ENCODE results near the gene TMEM79. TPM values are rescaled to one million over a fixed set of nuclear protein-coding genes. Genes with fewer than 3 reads are reported as not detected.

TMEM79 gene
- total and polyA plus RNA-seq, 2 experiments from 2014 or later, result 0.97 to 1.5 TPM

- TF ChIP-seq ZNF462 (CRISPR knock-in tag; IDR thresholded peaks at IDR 0.05), result no peak
These were observed 30.5 kb upstream of the TMEM79 start (continued) for GRCh38 chr1:156253634-156254033.

DNA sequence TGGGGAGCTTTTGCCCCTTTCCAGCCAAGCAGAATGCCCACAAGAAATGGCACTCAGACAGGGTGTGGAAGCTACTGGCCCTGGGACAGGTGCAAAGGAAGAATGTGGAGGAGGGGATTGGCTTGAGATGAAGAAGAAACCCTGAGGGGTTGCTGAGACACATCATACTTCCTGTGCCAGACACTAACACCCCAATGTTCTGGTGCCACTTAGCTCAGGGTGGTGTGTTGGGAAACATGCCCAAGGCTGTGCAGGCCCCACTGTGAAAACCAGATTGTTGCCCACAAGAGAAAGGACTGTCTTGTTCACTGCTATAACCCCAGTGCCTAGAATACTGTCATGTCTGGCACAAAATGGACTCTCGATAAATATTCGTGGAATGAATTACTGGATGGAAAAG is 26.4 kb upstream of the TMEM79 start:
- Histone ChIP-seq H4K20me1 (replicated peaks; ENCODE audit: insufficient read depth) (peaks cover 3% of the 10 kb centered on the region; the same call in 1 of the 2 replicates), H3K4me1 (ENCODE audit: insufficient read depth) (no peaks in the 10 kb centered on the region), H3K79me2 (replicated peaks; ENCODE audit: insufficient read depth) (no peaks in the 10 kb centered on the region), H3K36me3 (ENCODE audit: insufficient read depth) (peaks cover 57% of the 10 kb centered on the region), H3F3A (replicated peaks; ENCODE audit: low read depth) (peaks cover 3% of the 10 kb centered on the region; the same call in 1 of the 2 replicates), H3K4me3 (no peak overlapping the region), H3K27ac (ENCODE audit: low read depth) (no peak overlapping the region), H3K4me2 (no peak overlapping the region), H2AFZ (no peak overlapping the region), H3K27me3 (ENCODE audit: insufficient read depth) (no peaks in the 10 kb centered on the region), H3K9me2 (ENCODE audit: insufficient read depth) (no peaks in the 10 kb centered on the region)
- Mint-ChIP-seq H3K27ac (no peak overlapping the region), H3K4me3 (no peak overlapping the region), H3K9me3 (no peaks in the 10 kb centered on the region), H3K27me3 (ENCODE audit: insufficient read depth, low read depth, poor library complexity) (peaks cover 7% of the 10 kb centered on the region), H3K4me1 (no peaks in the 10 kb centered on the region), H3K36me3 (ENCODE audit: low read depth) (peaks cover 77% of the 10 kb centered on the region)
- no peak for ATAC-seq
- no peak for DNase-seq (ENCODE audit: low spot score)
- no peak for TF ChIP-seq JUNB (IDR thresholded peaks at IDR 0.05; ENCODE audit: unreplicated experiment)
- TF ChIP-seq ZNF114 (CRISPR knock-in tag; IDR thresholded peaks at IDR 0.05), result no peak
- TF ChIP-seq, protein P1, sequence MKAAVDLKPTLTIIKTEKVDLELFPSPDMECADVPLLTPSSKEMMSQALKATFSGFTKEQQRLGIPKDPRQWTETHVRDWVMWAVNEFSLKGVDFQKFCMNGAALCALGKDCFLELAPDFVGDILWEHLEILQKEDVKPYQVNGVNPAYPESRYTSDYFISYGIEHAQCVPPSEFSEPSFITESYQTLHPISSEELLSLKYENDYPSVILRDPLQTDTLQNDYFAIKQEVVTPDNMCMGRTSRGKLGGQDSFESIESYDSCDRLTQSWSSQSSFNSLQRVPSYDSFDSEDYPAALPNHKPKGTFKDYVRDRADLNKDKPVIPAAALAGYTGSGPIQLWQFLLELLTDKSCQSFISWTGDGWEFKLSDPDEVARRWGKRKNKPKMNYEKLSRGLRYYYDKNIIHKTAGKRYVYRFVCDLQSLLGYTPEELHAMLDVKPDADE (IDR thresholded peaks at IDR 0.05), result no peak
- TF ChIP-seq CREB1 (CRISPR knock-in tag; IDR thresholded peaks at IDR 0.05; ENCODE audit: low read depth), result no peak
- no peak for TF ChIP-seq EZH2phosphoT487 (IDR thresholded peaks at IDR 0.05; ENCODE audit: unreplicated experiment)
- no peak for TF ChIP-seq POLR2AphosphoS5 (IDR thresholded peaks at IDR 0.05; ENCODE audit: low read depth)
- no peak for TF ChIP-seq ZNF331 (CRISPR knock-in tag; IDR thresholded peaks at IDR 0.05; ENCODE audit: low read depth)
- no peak for TF ChIP-seq STAT1 (IDR thresholded peaks at IDR 0.05; ENCODE audit: unreplicated experiment)
- no peak for TF ChIP-seq EZH2 (IDR thresholded peaks at IDR 0.05; ENCODE audit: low read depth, unreplicated experiment)
- TF ChIP-seq NANOG (IDR thresholded peaks at IDR 0.05; ENCODE audit: borderline replicate concordance), result no peak
- TF ChIP-seq, protein P2, sequence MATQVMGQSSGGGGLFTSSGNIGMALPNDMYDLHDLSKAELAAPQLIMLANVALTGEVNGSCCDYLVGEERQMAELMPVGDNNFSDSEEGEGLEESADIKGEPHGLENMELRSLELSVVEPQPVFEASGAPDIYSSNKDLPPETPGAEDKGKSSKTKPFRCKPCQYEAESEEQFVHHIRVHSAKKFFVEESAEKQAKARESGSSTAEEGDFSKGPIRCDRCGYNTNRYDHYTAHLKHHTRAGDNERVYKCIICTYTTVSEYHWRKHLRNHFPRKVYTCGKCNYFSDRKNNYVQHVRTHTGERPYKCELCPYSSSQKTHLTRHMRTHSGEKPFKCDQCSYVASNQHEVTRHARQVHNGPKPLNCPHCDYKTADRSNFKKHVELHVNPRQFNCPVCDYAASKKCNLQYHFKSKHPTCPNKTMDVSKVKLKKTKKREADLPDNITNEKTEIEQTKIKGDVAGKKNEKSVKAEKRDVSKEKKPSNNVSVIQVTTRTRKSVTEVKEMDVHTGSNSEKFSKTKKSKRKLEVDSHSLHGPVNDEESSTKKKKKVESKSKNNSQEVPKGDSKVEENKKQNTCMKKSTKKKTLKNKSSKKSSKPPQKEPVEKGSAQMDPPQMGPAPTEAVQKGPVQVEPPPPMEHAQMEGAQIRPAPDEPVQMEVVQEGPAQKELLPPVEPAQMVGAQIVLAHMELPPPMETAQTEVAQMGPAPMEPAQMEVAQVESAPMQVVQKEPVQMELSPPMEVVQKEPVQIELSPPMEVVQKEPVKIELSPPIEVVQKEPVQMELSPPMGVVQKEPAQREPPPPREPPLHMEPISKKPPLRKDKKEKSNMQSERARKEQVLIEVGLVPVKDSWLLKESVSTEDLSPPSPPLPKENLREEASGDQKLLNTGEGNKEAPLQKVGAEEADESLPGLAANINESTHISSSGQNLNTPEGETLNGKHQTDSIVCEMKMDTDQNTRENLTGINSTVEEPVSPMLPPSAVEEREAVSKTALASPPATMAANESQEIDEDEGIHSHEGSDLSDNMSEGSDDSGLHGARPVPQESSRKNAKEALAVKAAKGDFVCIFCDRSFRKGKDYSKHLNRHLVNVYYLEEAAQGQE (IDR thresholded peaks at IDR 0.05; ENCODE audit: unreplicated experiment), result no peak

Data from GM23338 (cell line).